Right cardiac atrium (tissue), 5 donors: Measurements from ENCODE around the gene ABCA13. TPM values are rescaled to one million over a fixed set of nuclear protein-coding genes. Genes with fewer than 3 reads are reported as not detected.
"Not testable (repeated sequence)": the region's sequence is repeated elsewhere in the genome, so short reads cannot be mapped to it uniquely, and the experiment has no call there.

ENCODE experiments used
- ATAC-seq, 2 donors: fragments of 200-7000 bp; cut with Tn5 transposase; one replicate each; pipeline versions ENCODE4 v1.8.0 to v1.9.1; 2020; ENCODE audit warnings: moderate library complexity in 2 of 2, mild to moderate bottlenecking in 1 of 2
- DNase-seq, 3 donors: peaks; one replicate each; pipeline ENCODE4 v3.0.0-alpha.2; 2020
- H3K27ac ChIP-seq: one replicate; pipeline ENCODE4 v1.5.1; 2013; ENCODE audit warnings: mild to moderate bottlenecking, low read length, control low read depth, moderate library complexity
- H3K27me3 ChIP-seq: one replicate; pipeline ENCODE4 v1.6.1; 2013; ENCODE audit not compliant: control insufficient read depth, insufficient read depth
- H3K4me1 ChIP-seq: one replicate; pipeline ENCODE4 v1.6.1; 2013; ENCODE audit warnings: low read length; ENCODE audit not compliant: control insufficient read depth, insufficient read depth
- H3K4me3 ChIP-seq: one replicate; pipeline ENCODE4 v1.5.1; 2013; ENCODE audit warnings: low read length, control low read depth
- H3K9me3 ChIP-seq: one replicate; pipeline ENCODE4 v1.6.1; 2013; ENCODE audit warnings: low read length; ENCODE audit not compliant: control insufficient read depth
- WGBS: extraction: QIAGEN DNeasy Blood & Tissue Kit; methylation state at CpG from one replicate; pipeline ENCODE4 v1.1.7; 2013; 5-methylcytosine and 5-hydroxymethylcytosine counted together
- intact Hi-C, 4 donors: fragments of 100-400 bp; cut with DNase I; formaldehyde crosslinking; loops; one replicate each; pipeline versions ENCODE4 v1.11.0 to v1.14.0; 2022 to 2023
- long read RNA-seq, 4 donors: library from polyadenylated mRNA; unstranded; transcript quantifications; one replicate each; pipeline ENCODE4 v2.0.0, GENCODE V29; 2020 to 2021
- polyA plus RNA-seq: library from polyadenylated mRNA; stranded (reverse); fragments of 200-250 nt; gene quantifications from one replicate; pipeline ENCODE4 v1.2.3, GENCODE V29; 2013
- total RNA-seq, 4 donors: library from RNA; stranded (reverse); fragmentation: NEBNext Ultra II Directional; extraction: Animal tissue kit (Norgen Biotek cat#: 25700); gene quantifications; one replicate each; pipeline ENCODE4 v1.2.1, GENCODE V29; 2021
- donor health status: healthy with polysubstance abuse.
- donor health status: DM: no; HTN: yes; CAD: no.
- donor health status: DM: no; HTN: no; CAD: no.
- donor health status: DM: no; HTN: yes; CAD: no; lungs with severe emphysema.
- donor health status: DM: yes; HTN: yes; CAD: no.

ABCA13 gene
- not detected for total RNA-seq
- not detected for polyA plus RNA-seq
- long read RNA-seq, donor 1 = 0 reads
- long read RNA-seq, donor 2, partial matches to known transcripts = 0 of 1 reads
- long read RNA-seq, donor 2, other reads (novel, unspliced or antisense) = 1 of 1 reads
- long read RNA-seq, donor 3 = 0 reads
- long read RNA-seq, donor 4 = 0 reads

DNA sequence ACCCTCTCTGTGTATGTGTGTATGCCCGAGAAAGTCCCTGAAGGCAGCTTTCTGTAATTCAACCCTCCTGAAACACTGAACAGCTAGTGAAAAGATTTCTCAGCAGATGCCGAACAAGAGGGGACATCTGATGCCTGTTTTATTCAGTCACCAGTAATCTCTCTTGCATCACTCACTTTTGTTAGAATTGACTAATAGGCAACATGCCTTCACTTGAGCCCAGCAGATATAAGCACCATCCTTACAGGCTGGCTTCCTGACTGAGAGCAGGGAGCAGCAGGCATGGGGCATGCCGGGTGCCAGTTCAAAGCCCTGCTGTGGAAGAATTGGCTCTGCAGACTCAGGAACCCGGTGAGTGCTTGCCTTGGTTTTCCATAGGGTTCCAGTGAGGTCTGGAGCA, at the start of gene ABCA13:
Gene ABCA13 (plus strand): TSS at position 257 of the 400 bp plus-strand sequence. CDS start 26 bp downstream, at position 283.
- WGBS = 77% methylated on average over 4 of the region's 4 CpGs
- intact Hi-C loops = no loop called here
- no peaks in the 10 kb centered on the region for H3K9me3 ChIP-seq
- no peak for DNase-seq
- H3K27ac ChIP-seq = no peak within 1 kb of the TSS
- ATAC-seq = no peak
- H3K27me3 ChIP-seq = no peaks in the 10 kb centered on the region
- H3K4me1 ChIP-seq = no peaks in the 10 kb centered on the region
- H3K4me3 ChIP-seq = no peak within 1 kb of the TSS

DNA sequence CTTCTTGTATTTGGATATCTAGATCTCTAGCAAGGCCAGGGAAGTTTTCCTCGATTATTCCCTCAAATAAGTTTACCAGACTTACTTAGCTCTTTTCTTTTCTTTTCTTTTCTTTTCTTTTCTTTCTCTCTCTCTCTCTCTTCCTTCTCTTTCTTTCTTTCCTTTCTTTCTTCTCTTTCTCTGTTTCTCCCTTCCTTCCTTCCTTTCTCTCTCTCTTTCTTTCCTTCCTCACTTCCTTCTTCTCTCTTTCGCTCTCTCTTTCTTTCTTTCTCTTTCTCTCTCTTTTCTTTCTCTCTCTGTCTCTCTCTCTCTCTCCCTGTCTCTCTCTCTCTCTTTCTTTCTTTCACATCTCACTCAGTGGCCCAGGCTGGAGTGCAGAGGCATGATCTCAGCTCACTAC, 45.2 kb upstream of the ABCA13 start:
- H3K4me3 ChIP-seq = no peak overlapping the region
- H3K4me1 ChIP-seq = no peaks in the 10 kb centered on the region
- H3K9me3 ChIP-seq = no peaks in the 10 kb centered on the region
- DNase-seq (no peak), ATAC-seq (no peak)
- H3K27ac ChIP-seq = no peak overlapping the region
- no peaks in the 10 kb centered on the region for H3K27me3 ChIP-seq
- intact Hi-C loops = no loop called here
- 88% methylated on average over 2 of the region's 2 CpGs for WGBS

DNA sequence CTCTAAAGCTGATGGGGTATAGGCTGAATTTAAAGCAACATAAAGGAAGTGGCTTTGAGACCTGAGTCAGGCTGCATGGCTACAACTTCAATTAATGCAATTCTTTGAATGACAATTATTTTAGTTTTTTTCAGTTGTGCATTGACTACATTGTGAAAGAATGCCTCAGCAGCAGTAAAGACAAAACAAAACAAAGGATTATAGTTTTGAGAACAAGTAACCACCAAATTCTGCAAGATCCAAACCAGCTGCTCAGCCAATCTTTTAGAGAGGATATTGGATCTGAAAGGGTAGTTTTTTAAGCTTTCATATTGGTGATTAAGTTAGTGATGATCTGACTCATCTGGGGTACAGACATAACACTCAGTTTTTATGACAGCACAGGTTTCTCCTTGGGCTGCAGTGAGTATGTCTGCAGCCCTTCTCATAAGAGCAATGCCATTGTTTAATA, 40.6 kb upstream of the ABCA13 start:
- H3K27me3 ChIP-seq = no peaks in the 10 kb centered on the region
- no peaks in the 10 kb centered on the region for H3K9me3 ChIP-seq
- H3K27ac ChIP-seq = no peak overlapping the region
- no peaks in the 10 kb centered on the region for H3K4me1 ChIP-seq
- ATAC-seq (no peak), DNase-seq (no peak)
- H3K4me3 ChIP-seq = no peak overlapping the region
- intact Hi-C loops = no loop called here

DNA sequence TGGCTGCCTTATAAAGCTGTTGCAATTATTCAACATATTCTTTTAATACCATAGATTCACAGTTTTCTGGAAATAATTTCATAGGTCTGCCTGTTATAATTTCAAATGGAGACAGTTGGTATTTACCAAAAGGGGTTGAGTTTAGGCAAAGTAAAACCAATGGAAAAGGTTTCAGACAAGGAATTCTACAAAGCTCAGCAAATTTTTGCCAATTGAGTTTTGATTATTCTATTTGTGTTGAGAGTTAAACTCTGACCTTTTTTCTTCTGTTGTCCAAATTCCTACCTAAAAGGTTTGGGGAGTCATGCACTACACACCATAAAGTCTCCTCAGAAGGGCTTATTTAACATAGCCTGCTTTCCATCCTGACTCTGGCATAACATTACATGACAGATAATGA, 38.5 kb upstream of the ABCA13 start:
- no peak overlapping the region for H3K27ac ChIP-seq
- H3K4me1 ChIP-seq = no peaks in the 10 kb centered on the region
- DNase-seq (no peak), ATAC-seq (no peak)
- H3K27me3 ChIP-seq = no peaks in the 10 kb centered on the region
- H3K9me3 ChIP-seq = no peaks in the 10 kb centered on the region
- H3K4me3 ChIP-seq = no peak overlapping the region
- intact Hi-C loops = no loop called here

DNA sequence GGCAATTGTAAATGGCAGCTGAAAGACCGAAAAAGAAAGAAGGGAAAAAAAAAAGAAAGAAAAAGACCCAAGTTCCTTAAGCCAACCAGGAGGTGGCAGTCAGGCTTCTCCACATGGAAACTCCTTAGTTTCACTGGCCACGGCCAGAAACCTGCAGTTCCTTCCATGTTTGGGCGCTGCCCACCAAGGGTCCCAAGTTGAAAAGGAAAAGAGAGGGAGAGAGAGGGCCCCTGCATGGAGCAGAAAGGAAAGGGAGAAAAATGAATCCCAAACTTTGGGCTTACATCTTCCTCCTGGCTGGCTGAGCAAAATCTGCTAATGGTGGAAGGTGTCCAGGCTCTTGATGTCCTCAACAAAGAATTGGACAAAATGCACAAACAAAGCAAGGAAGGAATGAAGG, 31.8 kb upstream of the ABCA13 start:
- H3K4me1 ChIP-seq = no peaks in the 10 kb centered on the region
- ATAC-seq = no peak
- intact Hi-C loops = no loop called here
- H3K27ac ChIP-seq = no peak overlapping the region
- 58% methylated on average over 3 of the region's 3 CpGs for WGBS
- H3K4me3 ChIP-seq = no peak overlapping the region
- no peaks in the 10 kb centered on the region for H3K27me3 ChIP-seq
- no peak for DNase-seq
- H3K9me3 ChIP-seq = no peaks in the 10 kb centered on the region

GRCh38 chr7:48140001-48140681, 31.1 kb upstream of the ABCA13 start:
- ATAC-seq = no peak
- Histone ChIP-seq H3K4me1 (no peaks in the 10 kb centered on the region), H3K9me3 (no peaks in the 10 kb centered on the region), H3K27ac (no peak overlapping the region), H3K4me3 (no peak overlapping the region), H3K27me3 (no peaks in the 10 kb centered on the region)
- no peak for DNase-seq
- 72% methylated on average over 7 of the region's 7 CpGs for WGBS
- intact Hi-C loops = no loop called here

DNA sequence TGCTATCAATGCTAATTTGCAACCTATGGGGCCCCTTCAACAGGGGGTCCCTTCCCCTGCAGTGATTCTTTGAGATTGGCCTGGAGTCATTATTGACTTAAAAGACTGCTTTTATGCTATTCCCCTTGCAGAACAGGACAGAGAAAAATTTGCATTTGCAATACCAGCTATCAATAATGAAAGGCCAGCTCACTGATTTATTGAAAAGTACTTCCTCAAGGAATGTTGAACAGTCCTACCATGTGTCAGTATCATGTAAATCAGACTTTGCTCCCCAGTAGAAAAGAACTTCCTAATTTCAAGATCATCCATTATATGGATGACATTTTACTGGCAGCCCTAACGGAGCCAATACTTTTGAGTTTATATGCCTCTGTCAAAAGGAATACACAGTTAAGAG, 29.7 kb upstream of the ABCA13 start:
- no peak for ATAC-seq
- 68% methylated on average over 1 of the region's 1 CpG for WGBS
- intact Hi-C loops = no loop called here

GRCh38 chr7:48144291-48144768, 26.9 kb upstream of the ABCA13 start:
- H3K27ac ChIP-seq = no peak overlapping the region

More for the DNA sequence above, 29.7 kb upstream of the ABCA13 start:
- H3K4me3 ChIP-seq = no peak overlapping the region
- H3K27ac ChIP-seq = no peak overlapping the region
- no peaks in the 10 kb centered on the region for H3K9me3 ChIP-seq
- H3K27me3 ChIP-seq = no peaks in the 10 kb centered on the region
- DNase-seq = no peak
- no peaks in the 10 kb centered on the region for H3K4me1 ChIP-seq

GRCh38 chr7:48147078-48147591, 24.1 kb upstream of the ABCA13 start:
- Histone ChIP-seq H3K27ac (no peak overlapping the region), H3K9me3 (no peaks in the 10 kb centered on the region), H3K27me3 (no peaks in the 10 kb centered on the region), H3K4me1 (no peaks in the 10 kb centered on the region), H3K4me3 (no peak overlapping the region)
- no peak for ATAC-seq
- intact Hi-C loops = no loop called here
- DNase-seq = no peak
- 89% methylated on average over 4 of the region's 4 CpGs for WGBS

More at GRCh38 chr7:48144291-48144768, 26.9 kb upstream of the ABCA13 start:
- no peak for DNase-seq
- ATAC-seq = no peak
- Histone ChIP-seq H3K4me1 (no peaks in the 10 kb centered on the region), H3K27me3 (no peaks in the 10 kb centered on the region), H3K9me3 (no peaks in the 10 kb centered on the region), H3K4me3 (no peak overlapping the region)
- intact Hi-C loops = no loop called here
- WGBS = 59% methylated on average over 4 of the region's 4 CpGs

- ATAC-seq, H3K4me1 ChIP-seq, H3K4me3 ChIP-seq, H3K27ac ChIP-seq, DNase-seq, H3K27me3 ChIP-seq, intact Hi-C loops, H3K9me3 ChIP-seq: not testable (repeated sequence)
- 51% methylated on average over 7 of the region's 7 CpGs for WGBS
Measured at GRCh38 chr7:48147690-48148089, 23.6 kb upstream of the ABCA13 start.

DNA sequence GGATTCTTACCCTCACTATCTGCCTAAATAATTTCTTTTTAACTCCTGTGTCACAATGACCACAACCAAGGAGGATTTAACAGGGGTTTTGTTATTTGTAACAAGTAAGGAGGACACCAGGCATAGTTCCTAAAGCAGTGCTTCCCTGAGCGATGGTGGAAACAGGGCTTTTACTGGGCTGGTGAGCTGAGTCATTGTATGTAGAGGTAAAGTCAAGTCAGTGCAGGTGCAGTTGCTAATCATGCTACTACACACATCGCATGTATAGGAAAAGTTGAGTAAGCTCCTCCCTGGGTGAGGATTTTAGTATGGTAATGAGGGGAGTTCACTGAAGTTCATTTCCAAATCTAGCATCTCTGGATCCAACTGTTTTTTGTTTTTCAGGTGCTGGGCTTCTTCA, 22.9 kb upstream of the ABCA13 start:
- ATAC-seq (no peak), DNase-seq (no peak)
- intact Hi-C loops = no loop called here
- Histone ChIP-seq H3K4me1 (no peaks in the 10 kb centered on the region), H3K27ac (no peak overlapping the region), H3K9me3 (no peaks in the 10 kb centered on the region), H3K4me3 (no peak overlapping the region), H3K27me3 (no peaks in the 10 kb centered on the region)
- WGBS = 93% methylated on average over 2 of the region's 2 CpGs
